OCI-LY7 (cell line): Measurements from ENCODE around the gene PTPRB. TPM values are rescaled to one million over a fixed set of nuclear protein-coding genes. Genes with fewer than 3 reads are reported as not detected.

Experiments used
- BruUV-seq: library from RNA; stranded (reverse); fragments of 400-500 nt; replicated peaks from 2 replicates; lab custom pipeline; 2021; lab: Mats Ljungman, UMichigan
- CTCF ChIA-PET: fragments of 300-600 bp; sonication (Branson Sonifier 250); formaldehyde crosslinking; loops from one replicate; lab custom pipeline; 2022; ENCODE audit warnings: antibody characterized with exemption; ENCODE audit not compliant: unreplicated experiment; lab: Charles Lee
- POLR2A ChIA-PET: fragments of 300-600 bp; sonication (Branson Sonifier 250); formaldehyde crosslinking; loops from one replicate; lab custom pipeline; 2022; ENCODE audit warnings: antibody characterized with exemption; lab: Charles Lee
- DNase-seq: peaks from one replicate; pipeline ENCODE4 v3.0.0-alpha.2; 2015; ENCODE audit warnings: low spot score
- H2AFZ ChIP-seq: fragments of 200-600 bp; sonication (generic), shearing (Covaris generic); 2 replicates; pipeline ENCODE4 v1.6.1; 2014; ENCODE audit warnings: mild to moderate bottlenecking, antibody characterized with exemption, low read length, moderate library complexity
- H3K27ac ChIP-seq: fragments of 200-600 bp; sonication (generic); 2 replicates; pipeline ENCODE4 v1.5.1; 2014; ENCODE audit warnings: mixed run types, low read depth, mild to moderate bottlenecking, moderate library complexity, low read length, inconsistent platforms; ENCODE audit not compliant: poor library complexity, severe bottlenecking
- H3K36me3 ChIP-seq: fragments of 200-600 bp; sonication (generic); 2 replicates; pipeline ENCODE4 v1.6.1; 2014; ENCODE audit warnings: mild to moderate bottlenecking, antibody characterized with exemption, low read length, moderate library complexity, mixed read lengths; ENCODE audit not compliant: insufficient read depth
- H3K4me1 ChIP-seq: fragments of 200-600 bp; sonication (generic); 2 replicates; pipeline ENCODE4 v1.5.1; 2014; ENCODE audit warnings: mild to moderate bottlenecking, low read length; ENCODE audit not compliant: insufficient read depth, poor library complexity, severe bottlenecking
- H3K4me2 ChIP-seq: fragments of 200-600 bp; sonication (generic); 2 replicates; pipeline ENCODE4 v1.6.1; 2014; ENCODE audit warnings: mild to moderate bottlenecking, low read length
- H3K4me3 ChIP-seq: fragments of 200-600 bp; sonication (generic); 2 replicates; pipeline ENCODE4 v1.5.1; 2014; ENCODE audit warnings: mild to moderate bottlenecking, low read depth, low read length; ENCODE audit not compliant: poor library complexity, severe bottlenecking
- H3K79me2 ChIP-seq: fragments of 200-600 bp; sonication (generic); 2 replicates; pipeline ENCODE4 v1.6.1; 2016; ENCODE audit warnings: low read depth, mild to moderate bottlenecking, low read length, moderate library complexity, mixed read lengths; ENCODE audit not compliant: insufficient read depth
- H3K9me2 ChIP-seq: fragments of 200-600 bp; sonication (generic); 2 replicates; pipeline ENCODE4 v1.6.1; 2016; ENCODE audit warnings: mild to moderate bottlenecking, low read length, mixed read lengths; ENCODE audit not compliant: insufficient read depth
- H3K9me3 ChIP-seq: fragments of 200-600 bp; sonication (generic); 2 replicates; pipeline ENCODE4 v1.6.1; 2014; ENCODE audit warnings: mild to moderate bottlenecking, mixed run types, low read length, mixed read lengths
- H4K20me1 ChIP-seq: fragments of 200-600 bp; sonication (generic); 2 replicates; pipeline ENCODE4 v1.6.1; 2014; ENCODE audit warnings: mild to moderate bottlenecking, antibody characterized with exemption, low read length, moderate library complexity, mixed read lengths; ENCODE audit not compliant: insufficient read depth
- CTCF ChIP-seq: fragments of 200-600 bp; sonication (generic); conservative IDR thresholded peaks from 2 replicates; pipeline ENCODE4 v1.5.1; 2014; ENCODE audit warnings: mild to moderate bottlenecking, antibody characterized with exemption, low read length, moderate library complexity, mixed read lengths
- EZH2phosphoT487 ChIP-seq: fragments of 200-600 bp; sonication (generic); IDR thresholded peaks from 2 replicates; pipeline ENCODE4 v1.6.1; 2018; ENCODE audit warnings: low read depth, borderline replicate concordance, mild to moderate bottlenecking, mixed run types, antibody characterized with exemption, low read length, moderate library complexity, mixed read lengths
- intact Hi-C: fragments of 100-400 bp; cut with micrococcal nuclease; formaldehyde crosslinking; loops from one replicate; pipeline ENCODE4 v1.10.0; 2022; ENCODE audit not compliant: unreplicated experiment
- total RNA-seq, 2 experiments: library from RNA; depleted of rRNA in 1 of 2; stranded (reverse); fragments of >200 nt in 1 of 2; shearing (Covaris generic) in 1 of 2; gene quantifications; 2 replicates each; pipeline ENCODE4 v1.2.3, GENCODE V29; 2014 to 2022

Gene PTPRB
- total RNA-seq, 2 experiments from 2014 or later, result not detected

- no peak overlapping the region for H3K27ac ChIP-seq
- no peaks in the 10 kb centered on the region for H3K9me2 ChIP-seq
- H3K9me3 ChIP-seq, result no peaks in the 10 kb centered on the region
- no TSS peak for BruUV-seq
- H3K4me1 ChIP-seq, result no peaks in the 10 kb centered on the region
- H4K20me1 ChIP-seq, result no peaks in the 10 kb centered on the region
- no peaks in the 10 kb centered on the region for H3K36me3 ChIP-seq
- TF ChIP-seq EZH2phosphoT487 (no peak), CTCF (no peak)
- intact Hi-C loops, result no loop called here
- no peak overlapping the region for H2AFZ ChIP-seq
- DNase-seq, result no peak
- no peak overlapping the region for H3K4me2 ChIP-seq
- H3K4me3 ChIP-seq, result no peak overlapping the region
- CTCF ChIA-PET, result interaction anchor here (0.6 kb wide), 1 partner anchor 350 kb away, joined by 5 read pairs; no protein-coding TSS in a partner anchor
- POLR2A ChIA-PET, result no interaction called here
- no peaks in the 10 kb centered on the region for H3K79me2 ChIP-seq
Observed at GRCh38 chr12:70609203-70609602, 28.0 kb downstream of the PTPRB start.

- Histone ChIP-seq H3K9me2 (no peaks in the 10 kb centered on the region), H4K20me1 (no peaks in the 10 kb centered on the region), H2AFZ (no peak overlapping the region), H3K9me3 (no peaks in the 10 kb centered on the region), H3K4me2 (no peak overlapping the region), H3K27ac (no peak overlapping the region), H3K36me3 (no peaks in the 10 kb centered on the region), H3K79me2 (no peaks in the 10 kb centered on the region), H3K4me1 (no peaks in the 10 kb centered on the region), H3K4me3 (no peak overlapping the region)
- no peak for DNase-seq
- intact Hi-C loops, result no loop called here
- no TSS peak for BruUV-seq
- ChIA-PET POLR2A (interaction anchor here (0.6 kb wide), 2 partner anchors 18 to 97 kb away, joined by 5 to 6 read pairs; no protein-coding TSS in a partner anchor), CTCF (no interaction called here)
- TF ChIP-seq CTCF (no peak), EZH2phosphoT487 (no peak)
Observed at GRCh38 chr12:70608184-70608583, 29.0 kb downstream of the PTPRB start.

- no peak overlapping the region for H3K4me3 ChIP-seq
- H4K20me1 ChIP-seq, result no peaks in the 10 kb centered on the region
- no TSS peak for BruUV-seq
- TF ChIP-seq CTCF (no peak), EZH2phosphoT487 (no peak)
- no peak overlapping the region for H2AFZ ChIP-seq
- no peaks in the 10 kb centered on the region for H3K9me2 ChIP-seq
- no peak overlapping the region for H3K4me2 ChIP-seq
- no peaks in the 10 kb centered on the region for H3K79me2 ChIP-seq
- ChIA-PET POLR2A (no interaction called here), CTCF (no interaction called here)
- DNase-seq, result no peak
- H3K27ac ChIP-seq, result no peak overlapping the region
- no peaks in the 10 kb centered on the region for H3K36me3 ChIP-seq
- no peaks in the 10 kb centered on the region for H3K4me1 ChIP-seq
- no peaks in the 10 kb centered on the region for H3K9me3 ChIP-seq
- intact Hi-C loops, result no loop called here
Observed at GRCh38 chr12:70607107-70607506, 30.1 kb downstream of the PTPRB start.
